ENCODE data around the gene B4GALNT4. TPM values are rescaled to one million over a fixed set of nuclear protein-coding genes. Genes with fewer than 3 reads are reported as not detected.

B4GALNT4 gene
- total RNA-seq, 1 donor from 2014 or later = 1.9 TPM

DNA sequence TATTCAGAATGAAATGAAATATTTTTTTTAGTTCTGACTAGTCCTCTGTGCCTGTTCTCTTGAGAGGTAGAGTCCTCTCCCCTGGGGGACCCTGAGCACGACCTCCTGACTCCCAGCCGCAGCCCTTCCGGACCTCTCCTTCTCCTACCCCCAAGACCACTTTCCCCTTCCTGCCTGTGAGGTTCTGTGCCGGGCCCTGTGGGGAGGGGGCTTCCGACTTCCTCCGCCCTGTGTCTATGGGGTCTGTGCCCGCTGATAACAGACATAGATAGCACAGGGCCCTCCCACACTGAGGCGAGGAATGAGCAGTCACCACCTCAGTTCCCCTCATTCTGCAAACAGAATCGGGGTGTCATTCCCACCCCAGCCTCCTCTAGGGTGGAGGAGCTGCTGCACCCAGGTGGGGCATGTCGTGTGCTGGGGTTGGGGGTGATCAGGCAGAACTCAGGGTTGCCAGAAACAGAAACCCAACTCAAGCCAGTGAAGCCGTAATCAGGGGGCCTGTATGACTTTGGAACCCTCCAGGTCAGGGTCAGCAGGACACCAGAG lies 12.9 kb downstream of the B4GALNT4 start:
- DNase-seq (no peak), ATAC-seq (no peak)
- Histone ChIP-seq H3K9me3 (peaks cover 7% of the 10 kb centered on the region), H3K27me3 (no peaks in the 10 kb centered on the region), H3K4me1 (no peaks in the 10 kb centered on the region), H3K36me3 (no peaks in the 10 kb centered on the region), H3K27ac (no peak overlapping the region), H3K4me3 (no peak overlapping the region)
- intact Hi-C loops (cut with DNase I) = no loop called here
- TF ChIP-seq, protein P1, sequence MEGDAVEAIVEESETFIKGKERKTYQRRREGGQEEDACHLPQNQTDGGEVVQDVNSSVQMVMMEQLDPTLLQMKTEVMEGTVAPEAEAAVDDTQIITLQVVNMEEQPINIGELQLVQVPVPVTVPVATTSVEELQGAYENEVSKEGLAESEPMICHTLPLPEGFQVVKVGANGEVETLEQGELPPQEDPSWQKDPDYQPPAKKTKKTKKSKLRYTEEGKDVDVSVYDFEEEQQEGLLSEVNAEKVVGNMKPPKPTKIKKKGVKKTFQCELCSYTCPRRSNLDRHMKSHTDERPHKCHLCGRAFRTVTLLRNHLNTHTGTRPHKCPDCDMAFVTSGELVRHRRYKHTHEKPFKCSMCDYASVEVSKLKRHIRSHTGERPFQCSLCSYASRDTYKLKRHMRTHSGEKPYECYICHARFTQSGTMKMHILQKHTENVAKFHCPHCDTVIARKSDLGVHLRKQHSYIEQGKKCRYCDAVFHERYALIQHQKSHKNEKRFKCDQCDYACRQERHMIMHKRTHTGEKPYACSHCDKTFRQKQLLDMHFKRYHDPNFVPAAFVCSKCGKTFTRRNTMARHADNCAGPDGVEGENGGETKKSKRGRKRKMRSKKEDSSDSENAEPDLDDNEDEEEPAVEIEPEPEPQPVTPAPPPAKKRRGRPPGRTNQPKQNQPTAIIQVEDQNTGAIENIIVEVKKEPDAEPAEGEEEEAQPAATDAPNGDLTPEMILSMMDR (IDR thresholded peaks at IDR 0.05) = no peak

DNA sequence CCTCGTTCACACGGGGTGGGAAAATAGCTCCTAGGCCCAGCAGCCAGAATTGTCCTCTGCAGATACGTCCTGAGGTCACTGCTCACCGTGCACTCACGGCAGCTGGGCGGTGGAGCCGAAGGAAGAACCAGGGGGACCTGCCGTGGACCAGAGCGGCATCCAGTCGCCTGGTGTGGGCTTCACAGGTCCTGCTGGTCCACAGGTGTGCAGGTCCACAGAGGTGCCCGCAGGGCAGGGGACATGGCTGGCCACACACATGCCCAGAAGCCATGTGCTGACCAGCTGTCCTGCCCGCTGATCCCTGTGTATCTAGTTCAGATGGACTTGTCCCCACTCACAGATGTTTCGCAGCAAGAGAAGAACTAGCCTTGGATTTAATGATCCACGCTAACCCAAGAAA lies 14.1 kb downstream of the B4GALNT4 start:
- DNase-seq = no peak
- TF ChIP-seq, protein P1 (IDR thresholded peaks at IDR 0.05) = no peak
- Histone ChIP-seq H3K4me1 (no peaks in the 10 kb centered on the region), H3K4me3 (no peak overlapping the region), H3K9me3 (peaks cover 7% of the 10 kb centered on the region), H3K36me3 (no peaks in the 10 kb centered on the region), H3K27me3 (no peaks in the 10 kb centered on the region), H3K27ac (no peak overlapping the region)
- intact Hi-C loops (cut with DNase I) = no loop called here
- ATAC-seq = no peak

DNA sequence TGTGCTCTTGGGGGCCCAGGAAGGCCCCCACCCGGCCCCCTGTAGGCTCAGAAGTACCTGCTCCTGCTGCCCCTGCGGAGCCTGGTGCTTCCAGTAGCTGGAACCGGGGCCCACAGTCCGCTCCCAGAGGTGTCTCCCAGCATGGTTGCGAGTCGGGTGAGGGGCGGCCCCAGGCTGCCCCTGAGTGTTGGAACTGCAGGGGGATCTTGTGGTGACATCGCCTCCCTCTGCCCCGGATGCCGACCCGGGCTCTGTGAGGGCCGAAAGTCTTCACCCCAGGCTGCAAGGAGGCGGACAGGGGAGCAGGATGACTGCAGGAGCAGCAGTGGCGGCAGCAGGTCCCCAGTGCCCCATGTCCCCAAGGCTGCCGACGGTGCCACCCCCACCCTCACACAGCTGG lies 15.2 kb downstream of the B4GALNT4 start:
- no peak for DNase-seq
- H3K4me3 ChIP-seq = no peak overlapping the region

DNA sequence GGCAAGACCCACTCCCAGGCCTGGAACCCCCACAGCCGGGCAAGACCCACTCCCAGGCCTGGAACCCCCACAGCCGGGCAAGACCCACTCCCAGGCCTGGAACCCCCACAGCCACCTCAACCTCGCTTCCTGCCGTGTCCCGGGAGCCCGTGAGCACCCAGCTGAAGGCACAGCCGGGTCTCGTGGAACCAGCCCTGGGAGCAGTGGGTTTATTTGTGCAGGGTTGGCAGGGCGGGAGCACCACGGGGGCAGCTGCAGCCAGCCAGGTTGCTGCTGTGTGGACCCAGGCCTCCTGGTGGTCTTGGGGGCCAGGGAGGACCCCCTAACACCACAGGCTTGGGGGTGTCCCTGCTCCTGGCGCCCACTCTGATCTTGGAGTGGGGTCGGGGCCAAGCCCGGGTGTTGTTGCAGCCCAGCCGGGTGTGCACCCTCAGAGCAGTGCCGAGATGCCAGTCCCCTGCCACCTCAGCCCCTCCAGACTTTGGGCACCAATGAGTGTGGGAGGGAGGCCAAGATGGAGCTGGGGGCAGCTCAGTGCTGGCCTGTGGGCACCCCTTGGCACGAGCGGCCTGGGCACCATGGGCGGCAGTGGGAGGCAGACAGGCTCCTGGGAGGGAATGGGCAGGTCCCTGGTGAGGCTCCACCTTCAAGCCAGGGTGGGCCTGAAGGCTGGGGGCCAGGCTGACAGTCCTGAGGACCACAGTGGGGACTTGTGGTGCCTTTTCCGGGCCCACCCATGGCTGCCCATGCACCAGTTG lies 16.5 kb downstream of the B4GALNT4 start:
- Histone ChIP-seq H3K4me1 (no peaks in the 10 kb centered on the region), H3K27me3 (no peaks in the 10 kb centered on the region), H3K4me3 (no peak overlapping the region), H3K36me3 (no peaks in the 10 kb centered on the region), H3K27ac (no peak overlapping the region), H3K9me3 (peaks cover 7% of the 10 kb centered on the region)
- intact Hi-C loops (cut with DNase I) = no loop called here
- TF ChIP-seq, protein P1 (IDR thresholded peaks at IDR 0.05) = no peak
- no peak for DNase-seq
- ATAC-seq = no peak

More for the DNA sequence above, 15.2 kb downstream of the B4GALNT4 start:
- Histone ChIP-seq H3K36me3 (no peaks in the 10 kb centered on the region), H3K27ac (no peak overlapping the region), H3K9me3 (peaks cover 7% of the 10 kb centered on the region), H3K27me3 (no peaks in the 10 kb centered on the region), H3K4me1 (no peaks in the 10 kb centered on the region)
- intact Hi-C loops (cut with DNase I) = no loop called here
- ATAC-seq = no peak
- TF ChIP-seq, protein P1 (IDR thresholded peaks at IDR 0.05) = no peak

DNA sequence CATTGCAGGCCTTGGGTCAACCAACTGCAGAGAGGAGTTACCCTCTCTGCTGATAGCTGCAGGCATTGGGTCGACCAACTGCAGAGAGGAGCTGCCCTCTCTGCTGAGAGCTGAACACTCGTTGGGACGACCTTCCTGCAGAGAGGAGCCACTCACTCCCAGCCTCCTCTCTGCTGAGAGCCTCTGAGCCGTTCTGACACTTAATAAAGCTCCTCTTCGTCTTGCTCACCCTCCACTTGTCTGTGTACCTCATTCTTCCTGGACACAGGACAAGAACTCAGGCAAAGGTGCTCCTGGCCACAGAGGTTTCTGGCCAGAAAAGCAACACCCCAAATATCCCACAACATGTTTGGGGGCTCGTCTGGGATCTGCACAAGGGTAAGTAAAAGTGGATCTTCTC lies 17.2 kb downstream of the B4GALNT4 start:
- intact Hi-C loops (cut with DNase I) = no loop called here
- no peak for ATAC-seq
- no peak for DNase-seq
- Histone ChIP-seq H3K27me3 (no peaks in the 10 kb centered on the region), H3K4me1 (no peaks in the 10 kb centered on the region), H3K9me3 (peaks cover 7% of the 10 kb centered on the region), H3K4me3 (no peak overlapping the region), H3K27ac (no peak overlapping the region), H3K36me3 (no peaks in the 10 kb centered on the region)
- TF ChIP-seq, protein P1 (IDR thresholded peaks at IDR 0.05) = no peak
